Tibial nerve (tissue), 3 donors: ENCODE data around the gene PLPP4.

ENCODE experiments used
- POLR2A ChIP-seq, 2 donors: fragments of 450-650 bp; IDR thresholded peaks; one replicate each; pipeline ENCODE4 v1.6.1; 2017; ENCODE audit warnings: antibody characterized with exemption in 2 of 2, mild to moderate bottlenecking in 2 of 2, moderate library complexity in 2 of 2
- TF ChIP-seq, protein P1 (sequence below), 5 experiments: fragments of 200-600 bp in 3 of 5; fragments of 450-650 bp in 2 of 5; sonication (generic) in 3 of 5; IDR thresholded peaks; one replicate each; pipeline ENCODE4 v1.5.1; 2016 to 2019; ENCODE audit warnings: antibody characterized with exemption in 5 of 5, mild to moderate bottlenecking in 3 of 5, moderate library complexity in 2 of 5

DNA sequence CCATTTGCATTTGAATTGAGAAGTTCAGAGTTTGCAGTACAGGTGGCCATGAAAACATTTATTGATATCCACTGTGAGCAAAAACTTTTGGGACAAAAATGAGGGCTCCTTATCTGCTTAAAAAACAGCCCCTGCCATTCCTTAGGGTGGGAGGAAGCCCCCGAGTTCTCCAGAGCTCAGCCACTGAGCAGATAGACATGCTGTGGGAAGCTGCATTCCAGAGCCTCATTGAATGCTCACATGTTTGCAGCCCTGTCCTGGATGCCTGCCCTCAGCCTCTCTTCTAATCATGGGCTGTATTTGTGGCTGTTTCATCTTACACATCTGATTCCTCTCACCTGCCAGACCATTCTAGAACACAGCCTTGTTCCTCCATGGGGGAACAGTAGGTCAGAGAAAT, 33.3 kb downstream of the PLPP4 start:
- TF ChIP-seq POLR2A (IDR thresholded peaks at IDR 0.05), result no peak
- TF ChIP-seq, protein P1, sequence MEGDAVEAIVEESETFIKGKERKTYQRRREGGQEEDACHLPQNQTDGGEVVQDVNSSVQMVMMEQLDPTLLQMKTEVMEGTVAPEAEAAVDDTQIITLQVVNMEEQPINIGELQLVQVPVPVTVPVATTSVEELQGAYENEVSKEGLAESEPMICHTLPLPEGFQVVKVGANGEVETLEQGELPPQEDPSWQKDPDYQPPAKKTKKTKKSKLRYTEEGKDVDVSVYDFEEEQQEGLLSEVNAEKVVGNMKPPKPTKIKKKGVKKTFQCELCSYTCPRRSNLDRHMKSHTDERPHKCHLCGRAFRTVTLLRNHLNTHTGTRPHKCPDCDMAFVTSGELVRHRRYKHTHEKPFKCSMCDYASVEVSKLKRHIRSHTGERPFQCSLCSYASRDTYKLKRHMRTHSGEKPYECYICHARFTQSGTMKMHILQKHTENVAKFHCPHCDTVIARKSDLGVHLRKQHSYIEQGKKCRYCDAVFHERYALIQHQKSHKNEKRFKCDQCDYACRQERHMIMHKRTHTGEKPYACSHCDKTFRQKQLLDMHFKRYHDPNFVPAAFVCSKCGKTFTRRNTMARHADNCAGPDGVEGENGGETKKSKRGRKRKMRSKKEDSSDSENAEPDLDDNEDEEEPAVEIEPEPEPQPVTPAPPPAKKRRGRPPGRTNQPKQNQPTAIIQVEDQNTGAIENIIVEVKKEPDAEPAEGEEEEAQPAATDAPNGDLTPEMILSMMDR (IDR thresholded peaks at IDR 0.05), result no peak
